Upper lobe of left lung (tissue), 4 donors: ENCODE data around the gene PROSER2.

Source experiments
- CTCF ChIP-seq, 6 experiments: fragments of 450-650 bp in 4 of 6; fragments of 200-600 bp in 2 of 6; sonication (generic) in 2 of 6; IDR thresholded peaks; one replicate each; pipeline ENCODE4 v1.5.1; 2016 to 2019; ENCODE audit warnings: antibody characterized with exemption in 6 of 6
- POLR2A ChIP-seq, 4 donors: fragments of 450-650 bp; IDR thresholded peaks; one replicate each; pipeline ENCODE4 v1.5.1; 2016 to 2017; ENCODE audit warnings: antibody characterized with exemption in 4 of 4, mild to moderate bottlenecking in 2 of 4
- POLR2AphosphoS5 ChIP-seq, 2 donors: sonication (generic); formaldehyde crosslinking; IDR thresholded peaks; one replicate each; pipeline ENCODE4 v1.5.1; 2017; ENCODE audit warnings: antibody characterized with exemption in 2 of 2

GRCh38 chr10:11799736-11800080 lies 23.4 kb upstream of the PROSER2 start:
- no peak for TF ChIP-seq POLR2AphosphoS5 (IDR thresholded peaks at IDR 0.05)
- TF ChIP-seq CTCF (IDR thresholded peaks at IDR 0.05) = no peak
- no peak for TF ChIP-seq POLR2A (IDR thresholded peaks at IDR 0.05)
